HCT116 (cell line): ENCODE results near the gene CEP290. TPM values are rescaled to one million over a fixed set of nuclear protein-coding genes. Genes with fewer than 3 reads are reported as not detected.
A peak's percentile ranks its signal among the peaks of the same experiment; 100 is the strongest.

Experiments used
- ATAC-seq: fragments of 200-7000 bp; cut with Tn5 transposase; 2 replicates; pipeline ENCODE4 v1.9.1; 2020; ENCODE audit warnings: mild to moderate bottlenecking, moderate library complexity
- BruUV-seq: library from RNA; stranded (reverse); fragments of 400-500 nt; replicated peaks from 2 replicates; lab custom pipeline; 2021; lab: Mats Ljungman, UMichigan
- CTCF ChIA-PET: fragments of 300-600 bp; sonication (Branson Sonifier 250); formaldehyde crosslinking; loops from one replicate; lab custom pipeline; 2021; ENCODE audit warnings: antibody characterized with exemption; lab: Charles Lee
- POLR2A ChIA-PET: fragments of 300-600, 350-600 bp; sonication (Branson Sonifier 250); formaldehyde crosslinking; loops from one replicate; lab custom pipeline; 2021; ENCODE audit warnings: antibody characterized with exemption; lab: Charles Lee
- RAD21 ChIA-PET, 2 experiments: fragments of 300-600 bp; sonication (Branson Sonifier 250); formaldehyde crosslinking; loops; one replicate each; lab custom pipeline; 2023; ENCODE audit warnings: low total read pairs in 2 of 2; ENCODE audit not compliant: uncharacterized antibody in 2 of 2, unreplicated experiment in 2 of 2, low non-redundant PET in 1 of 2; lab: Charles Lee
- DNase-seq: peaks from one replicate; pipeline ENCODE4 v3.0.0-alpha.2; 2010; ENCODE audit warnings: low read depth, low spot score
- H2AFZ ChIP-seq: fragments of 200-600 bp; shearing (Covaris generic), sonication (generic); 2 replicates; pipeline ENCODE4 v1.6.1; 2017; ENCODE audit warnings: low read depth, mixed run types, mixed read lengths, antibody characterized with exemption, low read length; ENCODE audit not compliant: poor library complexity, severe bottlenecking
- H3K27ac ChIP-seq: 2 replicates; pipeline ENCODE4 v1.5.1; 2012; ENCODE audit warnings: low read depth, low read length
- H3K27me3 ChIP-seq: fragments of 200-600 bp; sonication (generic); 2 replicates; pipeline ENCODE4 v1.6.1; 2016; ENCODE audit warnings: mixed run types, low read length, mixed read lengths; ENCODE audit not compliant: insufficient read depth
- H3K36me3 ChIP-seq, 2 experiments: fragments of 200-500 bp in 1 of 2; fragments of 200-600 bp in 1 of 2; sonication (Bioruptor generic) in 1 of 2; sonication (generic) in 1 of 2; 2 replicates each; pipeline versions ENCODE4 v1.5.1 to v1.6.1; 2014 to 2016; ENCODE audit warnings: low read length in 2 of 2, inconsistent platforms in 1 of 2, mixed read lengths in 1 of 2, mixed run types in 1 of 2; ENCODE audit not compliant: insufficient read depth in 2 of 2, control insufficient read depth in 1 of 2
- H3K4me1 ChIP-seq, 2 experiments: fragments of 200-600 bp in 1 of 2; sonication (generic) in 1 of 2; 2 replicates each; pipeline versions ENCODE4 v1.5.1 to v1.6.1; 2012 to 2017; ENCODE audit warnings: low read length in 2 of 2, inconsistent platforms in 1 of 2, mild to moderate bottlenecking in 1 of 2, mixed read lengths in 1 of 2, mixed run types in 1 of 2, moderate library complexity in 1 of 2; ENCODE audit not compliant: insufficient read depth in 2 of 2, control insufficient read depth in 1 of 2
- H3K4me2 ChIP-seq: fragments of 200-600 bp; sonication (generic); 2 replicates; pipeline ENCODE4 v1.6.1; 2017; ENCODE audit warnings: mixed run types, low read length, mixed read lengths
- H3K4me3 ChIP-seq, 2 experiments: fragments of 200-600 bp in 1 of 2; sonication (generic) in 1 of 2; replicated peaks in 1 of 2; 2 replicates each; pipeline ENCODE4 v1.5.1; 2011 to 2016; ENCODE audit warnings: low read length in 2 of 2, control low read depth in 1 of 2, low read depth in 1 of 2, mild to moderate bottlenecking in 1 of 2, mixed read lengths in 1 of 2, mixed run types in 1 of 2
- H3K79me2 ChIP-seq: fragments of 200-600 bp; sonication (generic); 2 replicates; pipeline ENCODE4 v1.6.1; 2017; ENCODE audit warnings: mild to moderate bottlenecking, mixed run types, low read length, moderate library complexity, mixed read lengths; ENCODE audit not compliant: insufficient read depth
- H3K9ac ChIP-seq: fragments of 200-600 bp; sonication (generic); 2 replicates; pipeline ENCODE4 v1.6.1; 2016; ENCODE audit warnings: low read length, mixed read lengths
- H3K9me2 ChIP-seq: fragments of 200-600 bp; sonication (generic), shearing (Covaris generic); 2 replicates; pipeline ENCODE4 v1.6.1; 2017; ENCODE audit warnings: mixed run types, mild to moderate bottlenecking, moderate library complexity; ENCODE audit not compliant: insufficient read depth
- H3K9me3 ChIP-seq, 2 experiments: fragments of 200-500 bp in 1 of 2; fragments of 200-600 bp in 1 of 2; sonication (Bioruptor generic) in 1 of 2; sonication (generic) in 1 of 2; 2 replicates each; pipeline ENCODE4 v1.6.1; 2014 to 2017; ENCODE audit warnings: low read length in 2 of 2, mixed read lengths in 2 of 2, inconsistent platforms in 1 of 2, low read depth in 1 of 2, mild to moderate bottlenecking in 1 of 2, mixed run types in 1 of 2, moderate library complexity in 1 of 2; ENCODE audit not compliant: control insufficient read depth in 1 of 2, insufficient read depth in 1 of 2
- H4K20me1 ChIP-seq: fragments of 200-600 bp; sonication (generic), shearing (Covaris generic); 2 replicates; pipeline ENCODE4 v1.6.1; 2017; ENCODE audit warnings: mixed run types, mild to moderate bottlenecking, moderate library complexity; ENCODE audit not compliant: insufficient read depth
- CBX3 ChIP-seq: IDR thresholded peaks from 2 replicates; pipeline ENCODE4 v1.6.1; 2012; ENCODE audit warnings: low read depth
- CEBPB ChIP-seq: IDR thresholded peaks from 2 replicates; pipeline ENCODE4 v1.6.1; 2012; ENCODE audit warnings: low read depth
- EZH2phosphoT487 ChIP-seq: fragments of 200-600 bp; IDR thresholded peaks from 2 replicates; pipeline ENCODE4 v1.6.1; 2018; ENCODE audit warnings: antibody characterized with exemption, borderline replicate concordance
- JUND ChIP-seq: IDR thresholded peaks from 2 replicates; pipeline ENCODE4 v1.6.1; 2012
- MAX ChIP-seq: IDR thresholded peaks from 2 replicates; pipeline ENCODE4 v1.6.1; 2012
- POLR2AphosphoS5 ChIP-seq: IDR thresholded peaks from 2 replicates; pipeline ENCODE4 v1.6.1; 2011; ENCODE audit warnings: mild to moderate bottlenecking, low read depth, low read length, moderate library complexity
- RAD21 ChIP-seq: IDR thresholded peaks from 2 replicates; pipeline ENCODE4 v1.6.1; 2012; ENCODE audit warnings: low read depth, mild to moderate bottlenecking
- SIN3A ChIP-seq: IDR thresholded peaks from 2 replicates; pipeline ENCODE4 v1.6.1; 2012; ENCODE audit warnings: low read depth
- TCF7L2 ChIP-seq: IDR thresholded peaks from 2 replicates; pipeline ENCODE4 v1.7.0; 2011; ENCODE audit warnings: borderline replicate concordance, inconsistent platforms; ENCODE audit not compliant: insufficient read depth, insufficient read length; ENCODE audit errors: extremely low read depth
- YY1 ChIP-seq: IDR thresholded peaks from 2 replicates; pipeline ENCODE4 v1.6.1; 2011; ENCODE audit warnings: low read length, low read depth, moderate library complexity, mild to moderate bottlenecking; ENCODE audit not compliant: insufficient replicate concordance; ENCODE audit errors: extremely low read depth
- intact Hi-C: fragments of 100-400 bp; cut with micrococcal nuclease; formaldehyde crosslinking; loops from 2 replicates; pipeline ENCODE4 v1.10.0; 2022
- total RNA-seq: library from RNA; stranded (reverse); gene quantifications from one replicate; pipeline ENCODE4 v1.2.1, GENCODE V29; 2021; ENCODE audit not compliant: unreplicated experiment
- TF ChIP-seq, protein P1 (sequence below), 3 experiments: fragments of 200-600 bp in 1 of 3; sonication (generic) in 1 of 3; IDR thresholded peaks in 2 of 3; conservative IDR thresholded peaks in 1 of 3; 2 replicates each; pipeline ENCODE4 v1.5.1; 2012 to 2017; ENCODE audit warnings: low read depth in 2 of 3, low read length in 2 of 3, antibody characterized with exemption in 1 of 3, borderline replicate concordance in 1 of 3, control low read depth in 1 of 3, mild to moderate bottlenecking in 1 of 3, mixed read lengths in 1 of 3, mixed run types in 1 of 3, moderate library complexity in 1 of 3; ENCODE audit not compliant: insufficient read depth in 1 of 3
- TF ChIP-seq, protein P2 (sequence below): IDR thresholded peaks from 2 replicates; pipeline ENCODE4 v1.6.1; 2012

CEP290 gene
- total RNA-seq, 1 experiment from 2014 or later, result 13.6 TPM

DNA sequence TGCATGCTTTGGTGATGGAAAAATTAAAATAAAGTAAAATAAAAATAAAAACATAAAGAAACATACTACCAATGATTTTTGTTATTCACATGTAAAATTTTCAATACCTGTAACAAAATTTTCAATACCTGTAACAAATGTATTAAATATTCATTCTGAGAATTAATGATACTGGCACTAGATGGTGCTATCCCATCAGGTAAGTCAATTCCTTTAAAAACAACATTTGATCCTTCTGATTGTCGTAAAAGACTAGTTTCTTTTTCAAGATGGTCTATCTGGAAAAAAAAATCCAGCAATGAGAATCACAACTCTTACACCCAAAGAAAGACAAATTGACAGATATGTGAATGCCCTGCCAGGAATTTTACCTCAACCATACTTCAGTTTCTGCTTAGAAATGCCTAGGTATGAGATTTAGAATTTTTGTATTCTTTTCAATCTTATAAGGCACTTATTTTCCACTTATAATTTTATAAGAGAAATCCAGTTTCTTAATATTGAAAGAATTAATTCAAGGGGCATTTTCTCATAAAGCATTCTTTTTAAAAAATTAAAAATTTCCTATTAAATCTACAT, 30.7 kb downstream of the CEP290 start:
- Histone ChIP-seq H3K9me2 (no peaks in the 10 kb centered on the region), H3K4me1 (0 out of 4 replicates have a peak, but pooled peaks cover 0 to 3% of the 10 kb centered on the region in 2 experiments), H2AFZ (no peak overlapping the region), H3K79me2 (no peaks in the 10 kb centered on the region), H3K27ac (no peak overlapping the region; the same call in 1 of the 2 replicates), H3K4me3 (no peak overlapping the region)
- DNase-seq, result peak; percentile 38
- BruUV-seq, result no TSS peak
- TF ChIP-seq TCF7L2, result no peak
- no peak for TF ChIP-seq SIN3A
- no peak for TF ChIP-seq POLR2AphosphoS5
- peak; percentile 82 for TF ChIP-seq RAD21
- TF ChIP-seq CBX3, result no peak
- no peak for TF ChIP-seq CEBPB
- TF ChIP-seq, protein P1, sequence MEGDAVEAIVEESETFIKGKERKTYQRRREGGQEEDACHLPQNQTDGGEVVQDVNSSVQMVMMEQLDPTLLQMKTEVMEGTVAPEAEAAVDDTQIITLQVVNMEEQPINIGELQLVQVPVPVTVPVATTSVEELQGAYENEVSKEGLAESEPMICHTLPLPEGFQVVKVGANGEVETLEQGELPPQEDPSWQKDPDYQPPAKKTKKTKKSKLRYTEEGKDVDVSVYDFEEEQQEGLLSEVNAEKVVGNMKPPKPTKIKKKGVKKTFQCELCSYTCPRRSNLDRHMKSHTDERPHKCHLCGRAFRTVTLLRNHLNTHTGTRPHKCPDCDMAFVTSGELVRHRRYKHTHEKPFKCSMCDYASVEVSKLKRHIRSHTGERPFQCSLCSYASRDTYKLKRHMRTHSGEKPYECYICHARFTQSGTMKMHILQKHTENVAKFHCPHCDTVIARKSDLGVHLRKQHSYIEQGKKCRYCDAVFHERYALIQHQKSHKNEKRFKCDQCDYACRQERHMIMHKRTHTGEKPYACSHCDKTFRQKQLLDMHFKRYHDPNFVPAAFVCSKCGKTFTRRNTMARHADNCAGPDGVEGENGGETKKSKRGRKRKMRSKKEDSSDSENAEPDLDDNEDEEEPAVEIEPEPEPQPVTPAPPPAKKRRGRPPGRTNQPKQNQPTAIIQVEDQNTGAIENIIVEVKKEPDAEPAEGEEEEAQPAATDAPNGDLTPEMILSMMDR (IDR thresholded peaks at IDR 0.05 in 2 of 3, conservative IDR thresholded peaks at IDR 0.05 in 1 of 3; ENCODE audit: borderline replicate concordance in 1 of 3, insufficient read depth in 1 of 3, low read depth in 2 of 3, low read length in 2 of 3), result peak; percentile 31 to 57 (median 35); a peak in 4 of 6 replicates
- no peak for TF ChIP-seq YY1
- no peak for TF ChIP-seq MAX
- TF ChIP-seq EZH2phosphoT487, result no peak
- TF ChIP-seq, protein P2, sequence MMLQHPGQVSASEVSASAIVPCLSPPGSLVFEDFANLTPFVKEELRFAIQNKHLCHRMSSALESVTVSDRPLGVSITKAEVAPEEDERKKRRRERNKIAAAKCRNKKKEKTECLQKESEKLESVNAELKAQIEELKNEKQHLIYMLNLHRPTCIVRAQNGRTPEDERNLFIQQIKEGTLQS, result no peak
- no peak for TF ChIP-seq JUND
- TF ChIP-seq, all 23 proteins: peak for 2
- no peaks in the 10 kb centered on the region for H3K27me3 ChIP-seq
- ATAC-seq, result no peak
- H3K4me2 ChIP-seq, result peak overlapping the region; percentile 22; the same call in 1 of the 2 replicates
- ChIA-PET CTCF (interaction anchor here (0.9 to 1.3 kb wide), 2 partner anchors 31 to 882 kb away, joined by 3 to 6 read pairs; partner anchors contain the start of genes CEP290 and TMTC3), RAD21 (no interaction called here), POLR2A (no interaction called here)
- no peaks in the 10 kb centered on the region for H3K9me3 ChIP-seq
- H3K36me3 ChIP-seq, result peaks cover 3 to 5% of the 10 kb centered on the region in 2 experiments; a peak in 2 of 4 replicates
- H4K20me1 ChIP-seq, result no peaks in the 10 kb centered on the region
- intact Hi-C loops, result loop anchor here (5.0 kb wide), 3 partner anchors 881 to 1416 kb away; partner anchors contain the start of gene POC1B
- H3K9ac ChIP-seq, result no peak overlapping the region
